ENCODE results near the gene CBX4. TPM values are rescaled to one million over a fixed set of nuclear protein-coding genes. Genes with fewer than 3 reads are reported as not detected.

Gene CBX4
- total and polyA plus RNA-seq, 2 of the 13 experiments (the other 11 are each of a cell fraction or from before 2014, with no cell fraction given): 25.8 to 50.8 TPM

DNA sequence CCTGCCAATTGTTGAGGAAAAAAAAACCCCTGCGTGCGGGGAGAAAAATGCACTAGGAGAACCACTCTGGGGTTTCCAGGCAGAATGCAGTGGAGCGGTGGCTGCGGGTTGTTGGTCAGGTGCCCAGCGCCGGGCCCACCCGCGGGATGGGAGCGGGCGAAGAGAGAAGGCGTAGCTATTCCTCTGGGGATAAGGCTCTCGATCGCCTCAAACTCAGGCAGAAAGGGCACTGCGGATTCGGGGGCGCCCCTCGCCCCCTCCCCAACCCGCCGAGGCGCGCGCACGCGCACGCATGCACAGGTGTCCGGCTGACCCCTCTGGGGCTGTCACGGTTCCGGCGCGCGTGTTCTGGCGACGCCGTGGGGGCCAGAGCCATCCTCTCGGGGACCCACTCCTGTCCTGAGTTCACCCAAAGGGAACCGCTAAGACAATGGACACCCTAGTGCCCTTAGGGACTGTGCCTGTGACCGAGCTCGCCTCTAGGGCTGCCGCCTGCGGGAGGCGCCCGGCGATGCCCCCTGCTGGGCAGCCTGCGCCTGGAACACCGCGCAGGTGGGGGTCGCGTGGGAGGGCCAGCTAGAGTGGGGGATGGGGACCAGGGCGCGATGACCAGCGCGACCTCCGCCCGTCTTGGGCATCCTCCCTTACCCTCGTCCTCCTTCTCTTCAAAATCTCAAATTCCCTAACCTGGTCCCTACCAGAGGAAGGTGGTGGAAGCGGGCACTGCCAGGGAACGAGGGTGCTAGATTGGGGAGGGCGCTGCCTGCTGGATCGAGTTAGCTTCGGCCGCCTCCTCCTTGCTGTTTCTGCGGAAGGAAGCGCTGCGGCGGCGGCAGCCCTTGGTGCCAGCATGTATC lies 28.0 kb downstream of the CBX4 start (continued):
- peak; percentile 16; the same call in 1 of the 2 replicates for TF ChIP-seq ZBTB26 (CRISPR knock-in tag; IDR thresholded peaks at IDR 0.05; ENCODE audit: borderline replicate concordance)
- TF ChIP-seq, protein P1, sequence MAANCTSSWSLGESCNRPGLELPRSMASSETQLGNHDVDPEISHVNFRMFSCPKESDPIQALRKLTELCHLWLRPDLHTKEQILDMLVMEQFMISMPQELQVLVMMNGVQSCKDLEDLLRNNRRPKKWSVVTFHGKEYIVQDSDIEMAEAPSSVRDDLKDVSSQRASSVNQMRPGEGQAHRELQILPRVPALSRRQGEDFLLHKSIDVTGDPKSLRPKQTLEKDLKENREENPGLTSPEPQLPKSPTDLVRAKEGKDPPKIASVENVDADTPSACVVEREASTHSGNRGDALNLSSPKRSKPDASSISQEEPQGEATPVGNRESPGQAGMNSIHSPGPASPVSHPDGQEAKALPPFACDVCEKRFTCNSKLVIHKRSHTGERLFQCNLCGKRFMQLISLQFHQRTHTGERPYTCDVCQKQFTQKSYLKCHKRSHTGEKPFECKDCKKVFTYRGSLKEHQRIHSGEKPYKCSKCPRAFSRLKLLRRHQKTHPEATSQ (CRISPR knock-in tag; IDR thresholded peaks at IDR 0.05; ENCODE audit: borderline replicate concordance): no peak
- TF ChIP-seq, protein P2, sequence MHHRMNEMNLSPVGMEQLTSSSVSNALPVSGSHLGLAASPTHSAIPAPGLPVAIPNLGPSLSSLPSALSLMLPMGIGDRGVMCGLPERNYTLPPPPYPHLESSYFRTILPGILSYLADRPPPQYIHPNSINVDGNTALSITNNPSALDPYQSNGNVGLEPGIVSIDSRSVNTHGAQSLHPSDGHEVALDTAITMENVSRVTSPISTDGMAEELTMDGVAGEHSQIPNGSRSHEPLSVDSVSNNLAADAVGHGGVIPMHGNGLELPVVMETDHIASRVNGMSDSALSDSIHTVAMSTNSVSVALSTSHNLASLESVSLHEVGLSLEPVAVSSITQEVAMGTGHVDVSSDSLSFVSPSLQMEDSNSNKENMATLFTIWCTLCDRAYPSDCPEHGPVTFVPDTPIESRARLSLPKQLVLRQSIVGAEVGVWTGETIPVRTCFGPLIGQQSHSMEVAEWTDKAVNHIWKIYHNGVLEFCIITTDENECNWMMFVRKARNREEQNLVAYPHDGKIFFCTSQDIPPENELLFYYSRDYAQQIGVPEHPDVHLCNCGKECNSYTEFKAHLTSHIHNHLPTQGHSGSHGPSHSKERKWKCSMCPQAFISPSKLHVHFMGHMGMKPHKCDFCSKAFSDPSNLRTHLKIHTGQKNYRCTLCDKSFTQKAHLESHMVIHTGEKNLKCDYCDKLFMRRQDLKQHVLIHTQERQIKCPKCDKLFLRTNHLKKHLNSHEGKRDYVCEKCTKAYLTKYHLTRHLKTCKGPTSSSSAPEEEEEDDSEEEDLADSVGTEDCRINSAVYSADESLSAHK (CRISPR knock-in tag; IDR thresholded peaks at IDR 0.05; ENCODE audit: borderline replicate concordance): no peak
- TF ChIP-seq ZNF7 (CRISPR knock-in tag; IDR thresholded peaks at IDR 0.05): no peak
- no peak for TF ChIP-seq ZBTB3 (CRISPR knock-in tag; IDR thresholded peaks at IDR 0.05; ENCODE audit: borderline replicate concordance, low read depth)
- no peak; the same call in 1 of the 2 replicates for TF ChIP-seq CENPT (CRISPR knock-in tag; IDR thresholded peaks at IDR 0.05; ENCODE audit: low read depth)
- TF ChIP-seq ZFP62 (CRISPR knock-in tag; IDR thresholded peaks at IDR 0.05): no peak
- no peak for TF ChIP-seq ZNF510 (CRISPR knock-in tag; IDR thresholded peaks at IDR 0.05; ENCODE audit: low read depth)
- TF ChIP-seq EED (CRISPR knock-in tag; IDR thresholded peaks at IDR 0.05): no peak
- no peak for TF ChIP-seq ZNF639 (CRISPR knock-in tag; conservative IDR thresholded peaks at IDR 0.05)
- 0 out of 2 replicates have a peak, but pooled peaks have one; percentile 29 for TF ChIP-seq HINFP (CRISPR knock-in tag; IDR thresholded peaks at IDR 0.05; ENCODE audit: low read depth)
- no peak for TF ChIP-seq POLR2G (IDR thresholded peaks at IDR 0.05; ENCODE audit: low read depth, low read length)
- TF ChIP-seq MAFF (IDR thresholded peaks at IDR 0.05; ENCODE audit: low read depth, low read length): no peak
- no peak for TF ChIP-seq ZNF674 (CRISPR knock-in tag; IDR thresholded peaks at IDR 0.05; ENCODE audit: low read depth)
- TF ChIP-seq NFIC (IDR thresholded peaks at IDR 0.05; ENCODE audit: low read length): no peak
